Activated CD4-positive, CD25-positive, alpha-beta regulatory T cell treated with anti-CD3 and anti-CD28 coated beads, Interleukin-2, amount 50 U/mL, for 72 hours (primary cell): ENCODE results near the gene CAPRIN1.
"Not testable (repeated sequence)": the region's sequence is repeated elsewhere in the genome, so short reads cannot be mapped to it uniquely, and the experiment has no call there.

ENCODE experiments used
- DNase-seq: peaks from one replicate; pipeline ENCODE4 v3.0.0; 2021

The CAPRIN1 gene

DNA sequence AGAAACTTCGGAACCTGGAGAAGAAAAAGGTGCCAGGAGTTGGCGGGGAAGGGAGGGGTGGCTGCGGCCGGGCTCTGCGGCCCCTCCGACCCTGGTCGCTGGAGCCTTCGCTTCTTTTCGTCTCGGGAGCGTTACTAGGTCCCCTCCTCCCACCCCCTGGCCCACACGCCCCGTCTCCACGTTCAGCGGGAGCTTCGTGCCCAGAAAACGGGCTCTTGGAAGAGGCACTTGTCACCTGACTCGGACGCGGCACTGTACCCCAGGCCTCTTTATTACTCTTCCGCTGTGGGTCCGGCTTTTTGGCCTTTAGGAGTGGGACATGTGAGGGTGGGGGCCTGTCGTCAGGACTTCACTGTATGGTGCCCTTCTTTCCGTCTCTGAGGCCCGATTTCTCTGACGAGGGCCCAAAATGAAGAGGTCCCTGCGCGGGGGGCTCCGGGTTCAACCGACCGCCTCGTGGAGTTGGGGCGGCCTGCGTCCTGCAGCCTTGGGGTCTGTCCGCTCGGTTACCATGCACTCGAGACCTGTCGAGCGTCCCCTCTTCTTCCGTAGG lies 1.2 kb downstream of the CAPRIN1 start:
- DNase-seq = peak; percentile 52

DNA sequence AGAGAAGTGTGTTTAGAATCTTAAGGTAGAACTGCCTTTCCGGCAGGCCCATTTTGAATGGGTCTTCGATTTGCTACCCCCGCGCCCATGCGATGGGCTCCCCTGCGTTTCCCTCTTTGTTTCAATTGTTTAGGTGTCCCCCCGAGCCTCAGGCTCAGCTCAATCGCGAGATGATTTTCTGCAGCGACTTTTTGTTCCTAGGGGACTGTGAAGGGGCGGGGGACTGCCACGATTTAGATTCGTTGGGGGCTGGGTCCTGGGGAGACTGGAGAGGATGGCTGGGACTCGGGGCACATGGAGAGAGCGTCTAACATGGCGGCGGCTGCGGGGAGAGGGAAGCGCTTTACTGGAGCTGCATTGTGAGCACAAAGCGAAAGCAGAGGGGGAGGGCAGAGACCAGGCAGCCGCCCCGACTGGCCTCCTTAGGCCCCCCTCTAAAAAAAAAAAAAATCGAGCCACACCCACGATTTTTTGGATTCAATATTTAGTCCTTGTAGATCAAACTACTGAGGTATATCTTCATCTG lies 1.7 kb downstream of the CAPRIN1 start:
- peak; percentile 66 for DNase-seq

DNA sequence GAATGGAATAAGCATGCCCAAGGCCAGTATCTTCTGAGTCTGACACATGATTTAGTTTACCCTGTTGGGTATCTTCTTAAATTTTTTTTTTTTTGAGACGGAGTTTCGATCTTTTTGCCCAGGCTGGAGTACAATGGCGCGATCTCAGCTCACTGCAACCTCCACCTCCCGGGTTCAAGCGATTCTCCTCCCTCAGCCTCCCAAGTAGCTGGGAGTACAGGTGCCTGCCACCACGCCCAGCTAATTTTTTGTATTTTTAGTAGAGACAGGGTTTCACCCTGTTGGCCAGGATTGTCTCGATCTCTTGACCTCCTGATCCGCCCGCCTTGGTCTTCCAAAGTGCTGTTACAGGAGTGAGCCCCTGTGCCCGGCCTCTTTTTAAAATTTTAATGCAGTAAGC lies 2.8 kb downstream of the CAPRIN1 start:
- not testable (repeated sequence) for DNase-seq

DNA sequence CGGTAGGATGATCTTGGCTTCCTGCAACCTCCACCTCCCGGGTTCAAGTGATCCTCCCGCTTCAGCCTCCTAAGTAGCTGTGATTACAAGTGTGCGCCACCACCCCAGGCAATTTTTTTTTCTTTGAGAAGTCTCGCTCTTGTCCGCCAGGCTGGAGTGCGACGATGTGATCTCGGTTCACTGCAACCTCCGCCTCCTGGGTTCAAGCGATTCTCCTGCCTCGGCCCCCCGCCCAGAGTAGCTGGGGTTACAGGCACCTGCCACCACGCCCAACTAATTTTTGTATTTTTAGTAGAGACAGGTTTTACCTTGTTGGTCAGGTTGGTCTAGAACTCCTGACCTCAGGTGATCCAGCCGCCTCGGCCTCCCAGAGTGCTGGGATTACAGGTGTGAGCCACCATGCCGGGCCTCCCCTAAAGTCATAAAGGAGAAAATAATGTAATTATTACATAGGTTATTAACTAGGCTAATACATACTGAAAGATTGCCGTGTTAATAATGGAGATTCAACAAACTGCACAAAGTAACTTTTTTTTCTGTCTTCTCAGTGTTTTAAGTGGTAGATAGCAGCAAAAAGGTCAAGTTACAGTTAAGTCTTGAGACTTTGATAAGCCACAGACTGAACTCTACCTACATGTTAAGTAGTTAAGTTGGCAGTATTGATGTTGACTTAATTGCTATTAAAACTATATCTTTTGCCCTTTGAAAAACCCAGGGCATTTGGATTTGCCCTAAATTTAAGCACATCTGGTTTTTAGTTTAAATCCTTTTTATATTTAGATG lies 3.9 kb downstream of the CAPRIN1 start:
- no peak for DNase-seq

DNA sequence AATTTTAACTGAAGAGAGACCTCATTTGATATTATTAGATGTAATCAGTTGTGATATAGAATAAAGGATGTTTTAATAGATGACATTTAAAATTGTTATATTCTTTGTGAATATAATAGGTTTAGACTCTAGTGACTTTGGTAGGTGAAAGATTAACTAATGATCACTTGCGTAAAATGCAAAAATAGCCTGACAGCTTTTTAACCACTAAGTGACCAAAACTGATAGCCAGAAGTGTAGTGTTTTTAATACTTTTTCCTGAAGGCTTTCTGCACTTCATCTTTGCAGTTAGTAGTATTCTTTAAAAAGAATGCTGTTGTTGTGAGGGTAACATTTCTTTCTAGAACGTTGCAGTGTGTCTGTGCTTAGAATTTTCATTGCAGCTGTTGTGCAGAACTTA lies 5.1 kb downstream of the CAPRIN1 start:
- no peak for DNase-seq

DNA sequence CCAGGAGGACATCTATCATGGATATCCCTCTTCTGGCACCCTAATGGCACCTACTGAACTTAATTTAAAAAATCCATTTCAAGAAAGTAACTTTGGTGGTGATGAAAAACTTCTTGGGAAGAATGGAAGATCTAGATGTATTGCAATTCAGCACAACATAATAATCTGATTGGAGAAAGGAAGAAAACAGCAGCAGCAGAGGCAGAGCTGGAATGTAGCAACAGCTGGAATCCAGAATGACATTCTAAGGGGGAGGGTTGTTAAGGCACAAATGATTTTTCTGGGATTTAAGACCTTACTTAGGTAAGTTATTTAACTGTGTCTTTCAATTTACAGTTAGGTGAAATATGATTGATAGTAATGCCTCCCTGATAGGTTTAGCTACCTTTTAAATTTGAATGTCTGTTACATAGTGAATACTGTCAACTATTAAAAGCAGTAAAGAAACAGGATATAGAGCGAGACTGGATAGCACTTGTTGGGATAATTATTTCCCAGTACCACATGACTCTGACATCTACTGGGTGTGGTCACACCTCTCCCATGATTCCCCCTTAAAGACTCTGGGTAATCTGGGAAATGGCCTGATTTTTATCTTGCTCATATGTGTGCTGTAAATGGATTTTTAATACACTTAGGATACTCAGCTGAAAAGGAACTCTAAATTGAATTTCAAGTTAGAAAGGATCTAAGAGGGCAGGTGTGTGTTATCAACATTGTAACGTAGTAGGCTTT lies 11.7 kb downstream of the CAPRIN1 start:
- DNase-seq = no peak

DNA sequence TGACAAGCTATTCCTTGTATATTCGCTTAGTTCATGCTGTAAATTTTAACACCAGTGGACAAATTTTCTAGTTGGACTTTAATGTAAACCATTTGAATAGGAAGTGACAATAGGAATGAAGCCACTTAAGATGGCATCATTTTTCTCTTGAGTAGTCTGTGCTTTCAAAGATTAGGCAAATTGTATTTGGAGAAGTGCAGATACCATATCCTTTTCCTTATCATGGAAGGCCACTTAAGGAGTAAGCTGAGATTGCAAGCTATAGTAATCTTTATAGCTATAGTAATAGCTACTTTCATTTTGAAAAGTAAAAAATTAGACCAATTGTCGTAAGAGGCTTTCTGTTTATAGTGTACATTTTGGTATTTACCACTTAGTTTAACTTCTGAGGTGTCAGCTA lies 12.8 kb downstream of the CAPRIN1 start:
- DNase-seq = no peak

DNA sequence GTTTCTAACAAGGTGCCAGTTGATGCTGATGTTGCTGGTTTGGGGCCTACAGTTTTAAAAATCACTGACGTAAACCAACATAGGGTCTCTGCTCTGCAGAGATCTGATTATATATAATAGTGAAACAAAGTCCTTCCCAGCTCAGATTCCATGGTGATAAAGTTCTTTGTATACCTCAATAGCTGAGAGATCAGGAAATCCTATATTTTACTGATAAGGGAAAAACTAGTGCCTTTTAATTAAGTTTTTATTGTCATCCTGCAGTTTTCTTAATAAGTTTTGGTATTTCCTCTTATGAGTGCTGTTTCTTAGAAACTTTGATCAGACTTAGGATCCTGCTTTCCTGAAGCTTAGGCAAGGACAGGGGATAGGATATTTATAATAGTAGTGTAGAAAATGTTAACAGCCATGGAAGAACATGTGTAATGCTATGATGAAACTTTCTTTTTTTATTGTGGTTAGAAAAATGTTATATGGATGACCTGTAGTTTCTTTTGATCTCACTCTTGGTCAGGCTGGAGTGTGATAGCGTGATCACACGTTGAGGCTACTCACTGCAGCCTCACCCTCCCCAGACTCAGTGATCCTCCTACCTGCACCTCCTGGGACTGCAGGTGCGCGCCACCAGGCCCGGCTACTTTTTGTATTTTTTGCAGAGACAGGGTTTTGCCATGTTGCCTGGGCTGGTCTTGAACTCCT lies 14.1 kb downstream of the CAPRIN1 start:
- DNase-seq = no peak

DNA sequence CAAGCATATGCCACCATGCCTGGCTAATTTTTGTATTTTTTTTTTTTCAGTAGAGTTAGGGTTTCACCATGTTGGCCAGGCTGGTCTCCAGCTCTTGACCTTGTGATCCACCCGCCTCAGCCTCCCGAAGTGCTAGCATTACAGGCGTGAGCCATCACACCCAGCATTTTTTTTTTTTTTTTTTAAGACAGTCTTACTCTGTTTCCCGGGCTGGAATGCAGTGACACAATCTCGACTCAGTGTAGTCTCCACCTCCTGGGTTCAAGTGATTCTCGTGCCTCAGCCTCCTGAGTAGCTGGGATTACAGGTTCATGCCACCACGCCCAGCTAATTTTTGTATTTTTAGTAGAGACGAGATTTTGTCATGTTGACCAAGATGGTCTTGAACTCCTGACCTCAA lies 15.2 kb downstream of the CAPRIN1 start:
- DNase-seq = not testable (repeated sequence)

DNA sequence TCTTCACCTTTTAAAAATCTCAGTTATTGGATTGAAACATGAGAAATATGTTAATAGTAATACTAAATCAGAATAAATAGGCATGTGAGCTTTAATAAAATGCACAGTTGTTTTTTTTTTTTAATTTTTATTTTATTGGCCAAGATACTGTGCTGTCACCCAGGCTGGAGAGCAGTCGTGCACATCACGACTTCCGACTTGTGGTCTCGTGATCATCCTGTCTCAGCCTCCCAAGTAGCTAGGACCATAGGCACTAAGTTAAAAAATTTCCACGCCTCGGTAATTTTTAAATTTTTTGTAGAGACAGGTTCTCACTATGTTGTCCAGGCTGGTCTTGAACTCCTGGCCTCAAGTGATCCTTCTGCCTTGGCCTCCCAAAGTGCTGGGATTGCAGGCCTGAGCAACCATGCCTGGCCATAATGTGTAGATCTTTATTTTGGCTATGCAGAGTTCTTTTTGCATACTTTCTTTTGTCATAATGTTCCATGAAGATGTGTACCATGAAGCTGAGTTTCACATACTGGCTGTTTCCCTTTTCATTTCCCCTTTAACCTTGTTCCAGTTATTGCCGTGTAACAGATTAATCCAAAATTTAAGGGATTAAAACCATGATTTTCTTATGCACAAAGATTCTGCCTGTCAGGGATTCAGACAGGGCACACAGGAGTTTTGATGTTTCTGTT lies 16.0 kb downstream of the CAPRIN1 start:
- DNase-seq = no peak

DNA sequence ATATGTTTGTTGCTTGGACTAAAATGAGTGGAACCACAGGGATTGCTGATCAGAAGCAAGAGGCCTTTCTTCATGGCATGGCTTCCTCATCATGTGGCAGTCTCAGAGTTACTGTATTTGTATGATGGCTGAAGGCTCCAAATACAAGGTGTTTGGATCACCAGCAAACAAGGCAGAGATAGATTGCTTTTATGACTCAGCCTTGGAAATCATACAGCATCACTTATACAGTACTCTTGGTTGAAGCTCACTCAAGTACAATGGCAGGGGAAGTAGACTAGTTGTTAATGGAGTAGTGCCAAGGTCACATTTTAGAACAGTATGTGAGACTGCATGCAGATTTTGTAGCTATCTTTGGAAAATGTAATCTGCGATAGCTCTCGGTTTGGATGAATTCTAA lies 16.6 kb downstream of the CAPRIN1 start:
- no peak for DNase-seq

DNA sequence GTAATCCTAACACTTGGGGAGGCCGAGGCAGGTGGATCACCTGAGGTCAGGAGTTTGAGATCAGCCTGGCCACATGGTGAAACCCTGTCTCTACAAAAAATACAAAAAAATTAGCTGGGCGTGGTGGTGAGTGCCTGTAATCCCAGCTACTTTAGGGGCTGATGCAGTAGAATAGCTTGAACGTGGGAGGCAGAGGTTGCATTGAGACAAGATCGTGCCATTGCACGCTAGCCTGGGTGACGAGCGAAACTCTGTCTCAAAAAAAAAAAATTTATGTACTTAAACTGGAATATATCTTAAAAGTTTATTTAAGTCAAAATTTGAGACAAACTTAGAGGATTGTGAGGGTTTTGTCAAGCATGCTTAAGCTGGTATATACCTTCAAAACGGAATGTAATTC lies 19.8 kb downstream of the CAPRIN1 start:
- not testable (repeated sequence) for DNase-seq

DNA sequence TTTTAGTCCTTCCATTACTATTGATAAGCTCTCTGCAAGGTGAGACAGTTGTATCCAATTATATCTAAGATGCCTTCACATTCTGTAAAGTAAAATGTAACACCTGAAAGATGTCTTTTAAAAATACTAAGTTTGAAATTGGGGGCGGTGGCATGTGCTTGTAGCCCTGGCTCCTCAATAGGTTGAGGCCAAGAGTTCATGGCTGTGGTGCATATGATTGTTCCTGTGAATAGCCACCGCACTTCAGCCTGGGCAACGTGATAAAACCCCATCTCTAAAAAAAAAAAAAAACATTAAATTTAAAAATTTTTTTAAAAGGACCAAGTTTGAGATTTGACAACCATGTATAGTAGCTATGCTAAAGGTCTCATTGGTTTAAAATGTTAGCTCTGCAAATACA lies 20.5 kb downstream of the CAPRIN1 start:
- DNase-seq = no peak

DNA sequence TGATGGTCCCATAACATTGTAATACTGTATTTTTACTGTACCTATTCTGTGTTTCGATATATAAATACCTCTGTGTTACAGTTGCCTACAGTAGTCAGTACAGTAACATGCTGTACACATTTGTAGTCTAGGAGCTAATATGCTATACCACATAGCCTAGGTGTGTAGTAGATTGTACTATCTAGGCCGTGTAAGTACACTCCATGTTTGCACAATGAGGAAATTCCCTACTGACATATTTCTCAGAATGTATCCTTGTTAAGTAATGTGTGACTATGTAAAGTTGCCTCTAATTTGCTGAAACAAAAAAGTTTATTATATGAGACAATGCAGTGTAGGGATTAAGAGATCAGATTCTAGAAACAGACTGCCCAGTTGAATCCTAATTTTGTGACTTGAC lies 21.3 kb downstream of the CAPRIN1 start:
- no peak for DNase-seq

DNA sequence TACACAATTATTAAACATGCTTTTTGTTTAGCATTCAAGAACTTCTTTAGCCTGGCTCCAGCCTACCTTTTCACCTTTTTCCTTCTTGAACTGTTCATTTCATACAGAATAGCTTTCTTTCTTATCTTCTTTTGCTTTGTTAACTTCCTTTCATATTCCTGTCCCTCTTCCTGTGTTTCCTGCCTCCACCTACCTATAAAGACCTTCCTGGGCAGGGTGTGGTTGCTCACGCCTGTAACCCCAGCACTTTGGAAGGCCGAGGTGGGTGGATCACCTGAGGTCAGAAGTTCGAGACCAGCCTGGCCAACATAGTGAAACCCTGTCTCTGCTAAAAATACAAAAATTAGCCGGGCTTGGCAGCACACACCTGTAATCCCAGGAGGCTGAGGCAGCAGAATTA lies 22.9 kb downstream of the CAPRIN1 start:
- no peak for DNase-seq

DNA sequence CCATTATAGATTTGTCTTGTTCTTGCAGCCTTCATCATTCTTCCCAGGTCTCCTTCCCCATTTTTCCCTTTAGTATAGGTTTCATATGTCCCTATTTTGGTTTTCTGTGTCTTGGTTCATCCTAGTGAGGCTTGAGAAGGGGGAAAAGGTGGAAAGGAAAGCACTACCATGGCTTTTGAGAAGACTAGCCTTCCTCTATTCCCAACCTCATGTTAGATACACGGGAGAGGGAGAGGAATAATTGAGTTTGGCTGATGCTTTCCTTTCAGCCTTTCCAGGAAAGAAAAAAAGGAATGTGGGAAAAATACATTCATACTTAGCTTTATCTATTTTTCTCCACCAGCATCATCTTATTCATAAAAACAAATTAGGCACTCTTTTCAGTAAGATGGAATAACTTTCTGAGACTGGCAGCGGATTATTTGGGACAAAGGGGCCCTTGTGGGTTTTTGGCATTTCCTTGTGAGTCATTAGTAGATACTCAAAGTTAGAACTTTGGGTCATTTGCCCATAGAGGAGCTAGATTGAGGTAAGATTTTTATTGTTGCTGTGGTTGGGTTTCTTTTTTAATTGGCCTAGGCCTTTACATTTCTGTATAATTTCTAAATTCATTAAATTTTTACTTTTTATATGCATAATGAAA lies 23.8 kb downstream of the CAPRIN1 start:
- DNase-seq = no peak

DNA sequence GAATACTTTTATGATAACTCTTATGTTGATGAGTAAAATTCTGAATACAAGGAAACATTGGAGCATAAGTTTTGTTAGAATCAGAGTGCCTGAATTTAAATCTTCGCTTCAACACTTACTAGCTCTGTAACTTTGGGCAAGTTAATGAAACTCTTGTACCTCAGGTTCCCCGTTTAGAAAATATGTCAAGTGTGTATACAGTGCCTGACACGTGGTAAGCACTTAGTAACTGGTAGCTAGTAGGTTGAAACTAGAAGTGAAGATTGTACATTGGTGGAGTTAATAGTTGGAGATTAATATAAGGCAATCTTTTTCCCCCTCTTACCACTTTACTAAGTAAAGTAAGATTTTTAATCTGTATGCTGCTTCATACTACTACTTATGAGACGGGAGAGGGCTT lies 29.1 kb downstream of the CAPRIN1 start:
- no peak for DNase-seq

DNA sequence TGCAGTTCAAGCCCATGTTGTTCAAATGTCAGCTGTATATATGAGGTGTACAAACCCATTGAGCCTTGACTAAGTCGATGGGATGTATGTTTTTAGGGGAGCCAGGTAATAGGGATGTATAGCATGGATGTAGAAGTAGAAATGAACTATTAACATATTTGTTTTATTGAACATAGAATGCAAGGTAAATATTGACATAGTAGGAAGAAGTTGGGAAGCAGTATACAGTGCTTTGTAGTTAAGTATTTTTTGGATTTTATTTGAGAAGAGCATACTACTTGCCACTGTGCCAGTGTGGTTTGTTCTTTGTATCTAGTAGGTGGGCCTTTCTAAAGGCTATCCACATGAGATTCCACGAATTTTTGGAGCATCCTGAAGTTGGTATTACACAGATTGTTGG lies 33.1 kb downstream of the CAPRIN1 start:
- no peak for DNase-seq

DNA sequence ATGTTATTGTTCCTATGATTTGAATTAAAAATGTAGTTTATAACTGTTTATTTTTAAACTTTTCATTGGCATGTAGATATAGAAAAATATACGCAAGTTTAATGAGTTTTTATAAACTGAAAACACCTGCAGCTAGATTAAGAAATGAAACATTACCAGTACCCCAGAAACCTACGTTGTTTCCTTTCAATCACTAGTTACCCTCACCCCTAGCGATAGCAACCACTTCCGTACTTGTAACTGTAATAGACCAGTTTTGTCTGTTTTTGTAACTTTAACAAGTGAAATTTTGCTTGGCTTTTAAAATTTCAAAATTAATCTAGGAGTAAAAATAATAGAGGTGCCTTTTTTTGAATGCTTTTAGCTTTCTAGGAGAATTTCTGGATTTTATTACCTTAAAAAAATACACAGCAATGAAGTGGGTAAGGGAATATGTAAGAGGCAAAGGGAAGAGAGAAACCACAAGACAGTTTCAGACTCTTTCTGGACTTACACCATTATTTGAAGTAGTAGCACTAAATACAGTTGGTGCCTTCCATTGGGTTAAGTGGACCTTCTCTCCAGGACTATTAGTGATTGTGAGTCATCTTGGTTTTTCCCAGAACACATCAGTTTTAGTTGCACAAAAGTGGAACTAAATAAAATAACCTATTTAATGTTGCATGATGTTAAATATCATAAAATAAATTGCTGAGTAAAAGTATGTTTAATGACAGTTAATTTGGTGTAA lies 35.2 kb downstream of the CAPRIN1 start:
- DNase-seq = no peak

DNA sequence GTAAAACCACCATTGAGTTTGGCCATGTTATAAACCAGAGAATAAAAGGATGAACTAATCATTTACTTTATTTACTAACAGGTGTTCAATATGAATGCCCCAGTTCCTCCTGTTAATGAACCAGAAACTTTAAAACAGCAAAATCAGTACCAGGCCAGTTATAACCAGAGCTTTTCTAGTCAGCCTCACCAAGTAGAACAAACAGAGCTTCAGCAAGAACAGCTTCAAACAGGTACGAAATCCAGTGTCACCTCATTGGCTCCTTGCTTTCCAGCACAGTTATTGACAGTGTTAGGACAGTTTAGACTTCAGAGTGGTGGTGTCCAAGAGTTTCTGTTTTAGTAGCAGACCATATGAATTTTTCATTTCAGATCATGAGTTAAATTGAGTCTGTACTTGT lies 40.3 kb downstream of the CAPRIN1 start:
- DNase-seq = no peak

DNA sequence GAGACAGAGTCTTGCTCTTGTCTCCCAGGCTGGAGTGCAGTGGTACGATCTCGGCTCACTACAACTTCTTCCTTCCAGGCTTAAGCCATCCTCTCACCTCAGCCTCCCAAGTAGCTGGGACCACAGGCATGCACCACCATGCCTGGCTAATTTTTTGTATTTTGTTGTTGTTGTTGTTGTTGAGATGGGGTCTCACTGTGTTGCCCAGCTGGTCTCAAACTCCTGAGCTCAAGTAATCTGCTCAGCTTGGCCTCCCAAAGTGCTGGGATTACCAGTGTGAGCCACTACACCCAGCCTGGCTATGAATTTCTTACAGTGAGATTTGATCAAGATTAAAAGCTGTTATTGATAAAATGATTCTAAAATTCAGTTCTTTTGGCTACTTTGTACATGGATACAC lies 43.4 kb downstream of the CAPRIN1 start:
- not testable (repeated sequence) for DNase-seq

DNA sequence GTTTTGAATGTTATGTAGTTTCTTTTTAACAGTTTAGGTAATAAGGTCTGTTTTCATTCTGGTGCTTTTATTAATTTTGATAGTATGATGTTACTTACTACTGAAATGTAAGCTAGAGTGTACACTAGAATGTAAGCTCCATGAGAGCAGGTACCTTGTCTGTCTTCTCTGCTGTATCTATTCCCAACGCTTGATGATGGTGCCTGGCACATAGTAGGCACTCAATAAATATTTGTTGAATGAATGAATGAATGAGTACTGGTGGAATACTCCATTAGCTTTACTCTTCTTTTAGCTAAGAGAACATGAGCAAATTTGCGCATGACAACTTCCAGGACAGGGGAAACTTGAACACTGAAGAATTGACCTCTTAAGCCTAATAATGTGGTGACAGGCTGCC lies 47.3 kb downstream of the CAPRIN1 start:
- DNase-seq = no peak
